HepG2 (cell line): Measurements from ENCODE around the gene KCNT2. TPM values are rescaled to one million over a fixed set of nuclear protein-coding genes. Genes with fewer than 3 reads are reported as not detected.
A peak's percentile ranks its signal among the peaks of the same experiment; 100 is the strongest.

Experiments
- ELF3 ChIP-seq: IDR thresholded peaks from 2 replicates; pipeline ENCODE4 v1.6.1; 2016; ENCODE audit warnings: missing genetic modification reagents, missing compliant biosample characterization
- ESRRA ChIP-seq: sonication (generic); formaldehyde crosslinking; IDR thresholded peaks from 2 replicates; pipeline ENCODE4 v1.5.1; 2020; ENCODE audit warnings: mild to moderate bottlenecking, low read depth, missing genetic modification reagents
- GFI1 ChIP-seq: sonication (generic); formaldehyde crosslinking; IDR thresholded peaks from 2 replicates; pipeline ENCODE4 v1.5.0; 2020; ENCODE audit warnings: missing genetic modification reagents, mild to moderate bottlenecking, borderline replicate concordance
- HDAC6 ChIP-seq: fragments of 200-600 bp; sonication (generic); IDR thresholded peaks from 2 replicates; pipeline ENCODE4 v1.7.0; 2017; ENCODE audit warnings: mild to moderate bottlenecking, antibody characterized with exemption, low read length, low read depth
- HMGA1 ChIP-seq: sonication (generic); formaldehyde crosslinking; conservative IDR thresholded peaks from 2 replicates; pipeline ENCODE4 v1.4.0; 2020; ENCODE audit warnings: missing genetic modification reagents
- IRF1 ChIP-seq: sonication (generic); formaldehyde crosslinking; IDR thresholded peaks from 2 replicates; pipeline ENCODE4 v1.4.0; 2020; ENCODE audit warnings: low read depth, mild to moderate bottlenecking, missing genetic modification reagents
- ISL2 ChIP-seq: sonication (generic); formaldehyde crosslinking; IDR thresholded peaks from 2 replicates; pipeline ENCODE4 v1.5.0; 2020; ENCODE audit warnings: missing genetic modification reagents
- JARID2 ChIP-seq: sonication (generic); formaldehyde crosslinking; IDR thresholded peaks from 2 replicates; pipeline ENCODE4 v1.8.1; 2023; ENCODE audit warnings: missing genetic modification reagents, inconsistent platforms; ENCODE audit not compliant: insufficient replicate concordance
- KDM5A ChIP-seq: fragments of 200-600 bp; sonication (generic); IDR thresholded peaks from 2 replicates; pipeline ENCODE4 v1.7.0; 2018; ENCODE audit warnings: antibody characterized with exemption, mild to moderate bottlenecking, low read length, borderline replicate concordance
- MEIS1 ChIP-seq: sonication (generic); formaldehyde crosslinking; IDR thresholded peaks from 2 replicates; pipeline ENCODE4 v1.9.0; 2021; ENCODE audit warnings: mild to moderate bottlenecking, missing genetic modification reagents, moderate library complexity, borderline replicate concordance
- MIER2 ChIP-seq: IDR thresholded peaks from 2 replicates; pipeline ENCODE4 v1.6.1; 2016; ENCODE audit warnings: missing biosample characterization, missing genetic modification reagents
- NBN ChIP-seq: fragments of 450-650 bp; conservative IDR thresholded peaks from 2 replicates; pipeline ENCODE4 v1.6.1; 2017
- NR1H2 ChIP-seq: sonication (generic); formaldehyde crosslinking; IDR thresholded peaks from 2 replicates; pipeline ENCODE4 v1.8.1; 2022; ENCODE audit warnings: low read depth, missing genetic modification reagents, borderline replicate concordance
- PCBP2 ChIP-seq: fragments of 200-400 bp; formaldehyde crosslinking; optimal IDR thresholded peaks from 2 replicates; pipeline ENCODE3; 2018; ENCODE audit warnings: low read length, low read depth; ENCODE audit not compliant: poor library complexity, severe bottlenecking
- RARA ChIP-seq: IDR thresholded peaks from 2 replicates; pipeline ENCODE4 v1.6.1; 2016; ENCODE audit warnings: missing genetic modification reagents, missing compliant biosample characterization
- REXO4 ChIP-seq: sonication (generic); formaldehyde crosslinking; IDR thresholded peaks from 2 replicates; pipeline ENCODE4 v1.8.0; 2022; ENCODE audit warnings: missing genetic modification reagents, mild to moderate bottlenecking, borderline replicate concordance
- RFXAP ChIP-seq: sonication (generic); formaldehyde crosslinking; IDR thresholded peaks from 2 replicates; pipeline ENCODE4 v1.4.0; 2020; ENCODE audit warnings: missing genetic modification reagents, borderline replicate concordance
- TBL1XR1 ChIP-seq: fragments of 150-350 bp; IDR thresholded peaks from 2 replicates; pipeline ENCODE4 v1.6.1; 2014; ENCODE audit warnings: borderline replicate concordance, low read length; ENCODE audit not compliant: partially characterized antibody
- TEAD3 ChIP-seq: optimal IDR thresholded peaks from 2 replicates; pipeline ENCODE3; 2016; ENCODE audit warnings: borderline replicate concordance
- ZBTB10 ChIP-seq: sonication (generic); formaldehyde crosslinking; IDR thresholded peaks from 2 replicates; pipeline ENCODE4 v1.4.0; 2020; ENCODE audit warnings: missing genetic modification reagents, borderline replicate concordance
- ZFP62 ChIP-seq: sonication (generic); formaldehyde crosslinking; IDR thresholded peaks from 2 replicates; pipeline ENCODE4 v1.4.0; 2020; ENCODE audit warnings: missing genetic modification reagents
- ZFP90 ChIP-seq: sonication (generic); formaldehyde crosslinking; IDR thresholded peaks from 2 replicates; pipeline ENCODE4 v1.8.0; 2022; ENCODE audit warnings: missing genetic modification reagents, mild to moderate bottlenecking, inconsistent platforms, borderline replicate concordance
- ZFYVE20 ChIP-seq: sonication (generic); formaldehyde crosslinking; IDR thresholded peaks from 2 replicates; pipeline ENCODE4 v1.8.0; 2023; ENCODE audit warnings: low read depth, mild to moderate bottlenecking, moderate library complexity, missing genetic modification reagents, borderline replicate concordance
- ZNF136 ChIP-seq: sonication (generic); formaldehyde crosslinking; IDR thresholded peaks from 2 replicates; pipeline ENCODE4 v1.8.1; 2022; ENCODE audit warnings: low read depth, mild to moderate bottlenecking, moderate library complexity, missing genetic modification reagents
- ZNF512B ChIP-seq: sonication (generic); formaldehyde crosslinking; IDR thresholded peaks from 2 replicates; pipeline ENCODE4 v1.5.1; 2020; ENCODE audit warnings: missing genetic modification reagents, mild to moderate bottlenecking, borderline replicate concordance
- ZNF777 ChIP-seq: sonication (generic); formaldehyde crosslinking; IDR thresholded peaks from 2 replicates; pipeline ENCODE4 v1.4.0; 2020; ENCODE audit warnings: missing genetic modification reagents
- ZNF850 ChIP-seq: sonication (generic); formaldehyde crosslinking; conservative IDR thresholded peaks from 2 replicates; pipeline ENCODE4 v1.9.0; 2021; ENCODE audit warnings: mild to moderate bottlenecking, missing genetic modification reagents
- polyA plus RNA-seq, 8 experiments: library from polyadenylated mRNA; depleted of rRNA in 3 of 8; stranded (reverse) in 7 of 8; unstranded in 1 of 8; fragments of >200 nt; fragmentation: Illumina TruSeq in 4 of 8; extraction: Trizol in 4 of 8; gene quantifications; 2 replicates each; pipeline versions ENCODE4 v1.2.1 to v1.2.3, GENCODE V29; 2011 to 2016; ENCODE audit warnings: low read depth in 4 of 8, missing spikeins in 1 of 8, mixed read lengths in 1 of 8; ENCODE audit not compliant: insufficient read depth in 1 of 8
- total RNA-seq, 5 experiments: library from RNA; depleted of rRNA; stranded (reverse); fragments of >200 nt; fragmentation: Illumina TruSeq; extraction: Trizol; gene quantifications; 2 replicates each; pipeline ENCODE4 v1.2.3, GENCODE V29; 2016; ENCODE audit warnings: low read depth in 1 of 5

The KCNT2 gene
- total and polyA plus RNA-seq, 2 of the 13 experiments (the other 11 are each of a cell fraction or from before 2014, with no cell fraction given): not detected

GRCh38 chr1:196401452-196401833 lies 206.8 kb downstream of the KCNT2 start (continued):
- no peak for TF ChIP-seq ZBTB10 (CRISPR knock-in tag)
- TF ChIP-seq KDM5A: no peak
- no peak for TF ChIP-seq PCBP2
- TF ChIP-seq ZNF777: no peak
- no peak for TF ChIP-seq MEIS1 (CRISPR knock-in tag)
- TF ChIP-seq ZFYVE20 (CRISPR knock-in tag): no peak
- TF ChIP-seq ZFP90 (CRISPR knock-in tag): no peak
- no peak for TF ChIP-seq ZFP62
- no peak for TF ChIP-seq JARID2 (CRISPR knock-in tag)
- TF ChIP-seq ISL2: peak; percentile 74; the same call in 1 of the 2 replicates
- no peak for TF ChIP-seq HMGA1
- no peak for TF ChIP-seq NBN
- TF ChIP-seq RFXAP (CRISPR knock-in tag): no peak
- no peak for TF ChIP-seq ZNF850 (CRISPR knock-in tag)
- no peak for TF ChIP-seq NR1H2 (CRISPR knock-in tag)
- TF ChIP-seq REXO4 (CRISPR knock-in tag): no peak
- peak; percentile 51; the same call in 1 of the 2 replicates for TF ChIP-seq ELF3 (CRISPR knock-in tag)
- TF ChIP-seq TEAD3: no peak
- peak; percentile 94 for TF ChIP-seq RARA
- TF ChIP-seq ESRRA (CRISPR knock-in tag): no peak
- TF ChIP-seq GFI1 (CRISPR knock-in tag): no peak
- peak; percentile 92 for TF ChIP-seq TBL1XR1
- no peak for TF ChIP-seq IRF1
- TF ChIP-seq ZNF136 (CRISPR knock-in tag): no peak
- TF ChIP-seq ZNF512B (CRISPR knock-in tag): no peak
- TF ChIP-seq MIER2 (CRISPR knock-in tag): no peak
- no peak for TF ChIP-seq HDAC6
